ENCODE results near the gene POFUT1.

Gene POFUT1

GRCh38 chr20:32206760-32207625, 687 bp upstream of the POFUT1 start:
- DNase-seq (ENCODE audit: low read depth): no peak

- DNase-seq (ENCODE audit: low read depth): no peak
Observed at GRCh38 chr20:32208499-32209154, 947 bp downstream of the POFUT1 start.

- DNase-seq (ENCODE audit: low read depth): no peak
Observed at GRCh38 chr20:32209850-32210605, 2.3 kb downstream of the POFUT1 start.

GRCh38 chr20:32213870-32214269, 6.2 kb downstream of the POFUT1 start:
- no peak for DNase-seq (ENCODE audit: low read depth)

GRCh38 chr20:32215147-32215546, 7.5 kb downstream of the POFUT1 start:
- DNase-seq (ENCODE audit: low read depth): no peak

GRCh38 chr20:32215729-32216128, 8.0 kb downstream of the POFUT1 start:
- no peak for DNase-seq (ENCODE audit: low read depth)

GRCh38 chr20:32216179-32217142, 8.8 kb downstream of the POFUT1 start:
- no peak for DNase-seq (ENCODE audit: low read depth)

GRCh38 chr20:32218156-32218900, 10.6 kb downstream of the POFUT1 start:
- DNase-seq (ENCODE audit: low read depth): no peak

- no peak for DNase-seq (ENCODE audit: low read depth)
Observed at GRCh38 chr20:32224463-32224862, 16.8 kb downstream of the POFUT1 start.

GRCh38 chr20:32226391-32226790, 18.7 kb downstream of the POFUT1 start:
- no peak for DNase-seq (ENCODE audit: low read depth)

- no peak for DNase-seq (ENCODE audit: low read depth)
Observed at GRCh38 chr20:32227306-32227705, 19.6 kb downstream of the POFUT1 start.

- DNase-seq (ENCODE audit: low read depth): no peak
Observed at GRCh38 chr20:32227744-32228688, 20.3 kb downstream of the POFUT1 start.

- no peak for DNase-seq (ENCODE audit: low read depth)
Observed at GRCh38 chr20:32229251-32229747, 21.6 kb downstream of the POFUT1 start.

- DNase-seq (ENCODE audit: low read depth): no peak
Observed at GRCh38 chr20:32230707-32231106, 23.0 kb downstream of the POFUT1 start.

GRCh38 chr20:32231245-32231644, 23.6 kb downstream of the POFUT1 start:
- no peak for DNase-seq (ENCODE audit: low read depth)

GRCh38 chr20:32231847-32232246, 24.2 kb downstream of the POFUT1 start:
- DNase-seq (ENCODE audit: low read depth): no peak

- DNase-seq (ENCODE audit: low read depth): no peak
Observed at GRCh38 chr20:32232326-32232886, 24.7 kb downstream of the POFUT1 start.

- DNase-seq (ENCODE audit: low read depth): no peak
Observed at GRCh38 chr20:32233286-32233685, 25.6 kb downstream of the POFUT1 start.

- no peak for DNase-seq (ENCODE audit: low read depth)
Observed at GRCh38 chr20:32234135-32234808, 26.6 kb downstream of the POFUT1 start.
